Naive thymus-derived CD4-positive, alpha-beta T cell (primary cell): ENCODE results near the gene GRK5. TPM values are rescaled to one million over a fixed set of nuclear protein-coding genes. Genes with fewer than 3 reads are reported as not detected.

Experiments used
- ATAC-seq: fragments of 150-1000 bp; cut with Tn5 transposase; 2 replicates; pipeline ENCODE4 v1.10.0; 2021; ENCODE audit warnings: mild to moderate bottlenecking, moderate library complexity
- CTCF ChIA-PET: fragments of 350-600 bp; sonication (Branson Sonifier 250); formaldehyde crosslinking; loops from one replicate; lab custom pipeline; 2021; ENCODE audit warnings: antibody characterized with exemption; lab: Charles Lee
- POLR2A ChIA-PET: fragments of 350-600 bp; sonication (Branson Sonifier 250); formaldehyde crosslinking; loops from one replicate; lab custom pipeline; 2021; ENCODE audit warnings: antibody characterized with exemption, inconsistent platforms; lab: Charles Lee
- DNase-seq, 9 donors: peaks; one replicate each; pipeline versions ENCODE4 v3.0.0 to v3.0.0-alpha.2; 2020 to 2022; ENCODE audit warnings: mixed read lengths in 1 of 9
- H3K27ac ChIP-seq: one replicate; pipeline ENCODE4 v1.7.0; 2013; ENCODE audit warnings: mild to moderate bottlenecking, low read depth, low read length, moderate library complexity
- H3K27me3 ChIP-seq, 2 donors: one replicate each; pipeline ENCODE4 v1.7.0; 2013; ENCODE audit warnings: low read length in 2 of 2, mild to moderate bottlenecking in 2 of 2, moderate library complexity in 2 of 2; ENCODE audit not compliant: control insufficient read depth in 2 of 2, insufficient read depth in 2 of 2
- H3K36me3 ChIP-seq, 3 experiments: 1 replicate in 2 of 3; 2 replicates in 1 of 3; pipeline ENCODE4 v1.7.0; 2013; ENCODE audit warnings: low read length in 3 of 3, mild to moderate bottlenecking in 3 of 3, moderate library complexity in 1 of 3; ENCODE audit not compliant: insufficient read depth in 3 of 3, control insufficient read depth in 2 of 3
- H3K4me1 ChIP-seq, 2 donors: one replicate each; pipeline ENCODE4 v1.7.0; 2013; ENCODE audit warnings: low read length in 2 of 2, mild to moderate bottlenecking in 2 of 2, moderate library complexity in 1 of 2; ENCODE audit not compliant: control insufficient read depth in 2 of 2, insufficient read depth in 2 of 2
- H3K4me3 ChIP-seq: 2 replicates; pipeline ENCODE4 v1.7.0; 2013; ENCODE audit warnings: mild to moderate bottlenecking, low read length
- H3K9me3 ChIP-seq, 3 experiments: 1 replicate in 2 of 3; 2 replicates in 1 of 3; pipeline ENCODE4 v1.7.0; 2013; ENCODE audit warnings: low read length in 3 of 3; ENCODE audit not compliant: control insufficient read depth in 2 of 3
- H3K27ac Mint-ChIP-seq, 9 donors: one replicate each; pipeline ENCODE4 v1.8.0; 2020 to 2022; ENCODE audit warnings: mixed read lengths in 9 of 9, mild to moderate bottlenecking in 8 of 9, moderate library complexity in 5 of 9, inconsistent platforms in 2 of 9
- H3K27me3 Mint-ChIP-seq, 5 donors: one replicate each; pipeline ENCODE4 v1.8.0; 2021 to 2022; ENCODE audit warnings: mixed read lengths in 5 of 5, mild to moderate bottlenecking in 1 of 5
- H3K36me3 Mint-ChIP-seq, 5 donors: one replicate each; pipeline ENCODE4 v1.8.0; 2020 to 2022; ENCODE audit warnings: mixed read lengths in 5 of 5, mild to moderate bottlenecking in 3 of 5, inconsistent platforms in 1 of 5
- H3K4me1 Mint-ChIP-seq, 7 donors: one replicate each; pipeline ENCODE4 v1.8.0; 2020 to 2022; ENCODE audit warnings: mixed read lengths in 7 of 7, mild to moderate bottlenecking in 3 of 7, inconsistent platforms in 1 of 7
- H3K4me3 Mint-ChIP-seq, 10 donors: one replicate each; pipeline ENCODE4 v1.8.0; 2020 to 2022; ENCODE audit warnings: mild to moderate bottlenecking in 10 of 10, mixed read lengths in 10 of 10, moderate library complexity in 6 of 10, inconsistent platforms in 2 of 10
- H3K9me3 Mint-ChIP-seq, 11 donors: one replicate each; pipeline ENCODE4 v1.8.0; 2020 to 2022; ENCODE audit warnings: mixed read lengths in 11 of 11, mild to moderate bottlenecking in 4 of 11, inconsistent platforms in 1 of 11, moderate library complexity in 1 of 11
- intact Hi-C, 2 donors: fragments of 100-400 bp; cut with micrococcal nuclease; formaldehyde crosslinking; loops; one replicate each; pipeline ENCODE4 v1.15.1; 2023
- polyA plus RNA-seq, 2 donors: library from polyadenylated mRNA; unstranded; fragments of 300-500 nt; fragmentation: Illumina TruSeq; gene quantifications; one replicate each; pipeline ENCODE4 v1.2.3, GENCODE V29; 2021
- total RNA-seq, 6 experiments: library from RNA in 5 of 6; stranded (reverse) in 5 of 6; gene quantifications; 1 replicate in 5 of 6; 2 replicates in 1 of 6; pipeline ENCODE4 v1.2.3 and lab custom pipeline; 2021 to 2026

The GRK5 gene
- total and polyA plus RNA-seq, 7 experiments from 2014 or later: 16.4 to 45.2 (median 30.3) TPM

GRCh38 chr10:119469846-119470245, 262.5 kb downstream of the GRK5 start:
- Histone ChIP-seq H3K27ac (no peak overlapping the region), H3K9me3 (no peaks in the 10 kb centered on the region), H3K4me3 (no peak overlapping the region), H3K4me1 (peaks cover 0 to 16% of the 10 kb centered on the region in 2 donors), H3K36me3 (no peaks in the 10 kb centered on the region), H3K27me3 (no peaks in the 10 kb centered on the region)
- peaks cover 0 to 4% (median 4%) of the 10 kb centered on the region in 5 donors for H3K36me3 Mint-ChIP-seq
- no peak for ATAC-seq
- no peak overlapping the region for H3K4me3 Mint-ChIP-seq
- POLR2A ChIA-PET: interaction anchor here (0.5 to 1.2 kb wide), 3 partner anchors 10 to 74 kb away, joined by 3 to 4 read pairs (median 3); no protein-coding TSS in a partner anchor
- H3K27ac Mint-ChIP-seq: no peak overlapping the region
- no peak for DNase-seq
- peaks cover 0 to 21% (median 10%) of the 10 kb centered on the region in 7 donors for H3K4me1 Mint-ChIP-seq
- intact Hi-C loops: no loop called here
- peaks cover 0 to 13% (median 0%) of the 10 kb centered on the region in 5 donors for H3K27me3 Mint-ChIP-seq
- CTCF ChIA-PET: interaction anchor here (0.8 kb wide), 1 partner anchor 26 kb away, joined by 3 read pairs; no protein-coding TSS in a partner anchor
- H3K9me3 Mint-ChIP-seq: peaks cover 0 to 4% (median 1%) of the 10 kb centered on the region in 11 donors

DNA sequence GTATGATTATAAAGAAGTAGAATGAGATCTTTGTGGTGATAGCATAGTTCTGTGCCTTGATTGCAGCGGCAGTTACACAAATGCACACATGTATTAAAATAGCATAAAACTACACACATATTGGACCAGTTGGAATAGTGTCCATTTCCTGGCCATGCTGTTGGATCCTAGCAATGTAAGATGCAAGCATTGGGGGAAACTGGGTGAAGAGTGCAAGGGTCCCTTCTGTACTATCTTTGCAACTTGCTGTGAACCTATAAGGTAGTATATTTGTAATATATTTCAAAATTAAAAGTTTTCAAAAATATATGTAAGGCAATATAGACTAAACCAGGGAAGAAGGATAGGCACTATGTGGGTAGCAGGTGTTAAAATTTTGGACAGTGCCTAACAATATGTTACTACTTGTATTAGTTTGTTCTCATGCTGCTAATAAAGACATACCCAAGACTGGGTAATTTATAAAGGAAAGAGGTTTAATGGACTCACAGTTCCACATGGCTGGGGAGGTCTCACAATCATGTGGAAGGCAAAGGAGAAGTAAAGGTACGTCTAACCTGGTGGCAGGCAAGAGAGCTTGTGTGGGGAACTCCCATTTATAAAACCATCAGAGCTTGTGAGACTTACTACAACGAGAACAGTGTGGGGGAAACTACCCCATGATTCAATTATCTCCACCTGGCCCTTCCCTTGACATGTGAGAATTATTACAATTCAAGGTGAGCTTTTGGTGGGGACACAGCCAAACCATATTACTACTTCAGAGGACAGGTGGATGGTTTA, 263.7 kb downstream of the GRK5 start:
- intact Hi-C loops: no loop called here
- Histone ChIP-seq H3K4me3 (no peak overlapping the region), H3K9me3 (no peaks in the 10 kb centered on the region), H3K36me3 (no peaks in the 10 kb centered on the region), H3K27me3 (no peaks in the 10 kb centered on the region), H3K27ac (no peak overlapping the region), H3K4me1 (peaks cover 0 to 9% of the 10 kb centered on the region in 2 donors)
- Mint-ChIP-seq H3K4me1 (peaks cover 0 to 14% (median 10%) of the 10 kb centered on the region in 7 donors), H3K9me3 (peaks cover 0 to 4% (median 0%) of the 10 kb centered on the region in 11 donors), H3K36me3 (peaks cover 0 to 4% (median 2%) of the 10 kb centered on the region in 5 donors), H3K4me3 (no peak overlapping the region), H3K27me3 (peaks cover 0 to 16% (median 0%) of the 10 kb centered on the region in 5 donors), H3K27ac (no peak overlapping the region)
- ATAC-seq (no peak), DNase-seq (no peak)
- CTCF ChIA-PET: interaction anchor here (0.7 to 1.0 kb wide), 2 partner anchors 25 to 54 kb away, joined by 3 to 5 read pairs; no protein-coding TSS in a partner anchor
- POLR2A ChIA-PET: interaction anchor here (1.2 kb wide), 1 partner anchor 72 kb away, joined by 4 read pairs; no protein-coding TSS in a partner anchor

- no peaks in the 10 kb centered on the region for H3K36me3 ChIP-seq
- Mint-ChIP-seq H3K27me3 (peaks cover 0 to 17% (median 0%) of the 10 kb centered on the region in 5 donors), H3K4me1 (peaks cover 16 to 30% (median 24%) of the 10 kb centered on the region in 7 donors), H3K9me3 (peaks cover 0 to 4% (median 1%) of the 10 kb centered on the region in 11 donors), H3K27ac (peak overlapping the region in 2 of 9 donors; percentile 4 to 12), H3K36me3 (peaks cover 0 to 4% (median 2%) of the 10 kb centered on the region in 5 donors), H3K4me3 (no peak overlapping the region)
- POLR2A ChIA-PET: interaction anchor here (1.1 kb wide), 1 partner anchor 25 kb away, joined by 3 read pairs; no protein-coding TSS in a partner anchor
- CTCF ChIA-PET: no interaction called here
- no peak overlapping the region for H3K27ac ChIP-seq
- intact Hi-C loops: no loop called here
- no peak overlapping the region for H3K4me3 ChIP-seq
- no peak for DNase-seq
- peaks cover 17 to 19% of the 10 kb centered on the region in 2 donors for H3K4me1 ChIP-seq
- no peaks in the 10 kb centered on the region for H3K27me3 ChIP-seq
- no peaks in the 10 kb centered on the region for H3K9me3 ChIP-seq
- ATAC-seq: no peak
These were observed 266.4 kb downstream of the GRK5 start for GRCh38 chr10:119473771-119474170.

DNA sequence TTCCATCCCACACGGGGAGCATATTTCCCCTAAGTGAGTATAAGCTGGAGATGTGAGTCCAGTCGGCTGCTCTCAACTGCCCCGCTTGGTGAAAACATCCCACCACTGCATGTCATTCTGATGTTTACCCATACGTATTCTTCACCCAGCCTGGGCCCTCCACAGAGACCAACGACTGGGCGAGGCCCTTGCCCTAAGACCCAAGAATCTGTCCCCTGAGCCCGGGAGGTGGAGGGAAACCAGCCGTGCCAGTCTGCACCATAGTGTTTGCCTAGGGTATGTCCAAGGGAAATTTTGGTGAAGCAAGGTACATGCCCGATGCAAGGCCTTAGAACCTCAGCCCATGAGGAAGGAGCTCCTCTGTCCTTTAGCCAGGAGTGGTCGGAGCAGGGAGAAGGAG, 267.2 kb downstream of the GRK5 start:
- intact Hi-C loops: no loop called here

DNA sequence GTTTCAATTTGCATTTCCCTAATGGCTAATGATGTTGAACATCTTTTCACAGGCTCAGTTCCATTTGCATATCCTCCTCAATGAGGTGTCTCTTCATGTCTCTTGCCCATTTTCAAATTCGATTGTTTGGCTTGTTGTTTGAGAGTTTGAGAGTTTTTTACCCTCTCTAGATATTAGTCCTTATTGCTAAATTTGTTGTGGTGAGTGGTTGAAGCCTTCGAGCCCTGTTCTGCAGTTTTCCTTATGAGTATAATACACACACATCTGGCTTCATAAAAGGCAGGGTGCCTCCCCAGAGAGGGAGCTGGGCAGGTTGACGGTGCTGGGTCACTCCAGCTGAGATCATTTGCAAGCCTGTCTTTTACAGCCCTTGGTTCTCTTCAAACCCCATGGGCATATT, 270.1 kb downstream of the GRK5 start:
- no peak for ATAC-seq
- CTCF ChIA-PET: interaction anchor here (1.5 kb wide), 1 partner anchor 61 kb away, joined by 10 read pairs; no protein-coding TSS in a partner anchor
- Mint-ChIP-seq H3K36me3 (peaks cover 0 to 4% (median 4%) of the 10 kb centered on the region in 5 donors), H3K9me3 (peaks cover 0 to 4% (median 1%) of the 10 kb centered on the region in 11 donors), H3K4me3 (peak overlapping the region in 6 of 10 donors; percentile 34 to 71 (median 68)), H3K27ac (peak overlapping the region in 4 of 9 donors; percentile 30 to 78 (median 67)), H3K27me3 (peaks cover 0 to 6% (median 0%) of the 10 kb centered on the region in 5 donors), H3K4me1 (peaks cover 21 to 44% (median 35%) of the 10 kb centered on the region in 7 donors)
- no peak overlapping the region for H3K27ac ChIP-seq
- H3K4me1 ChIP-seq: peaks cover 20 to 26% of the 10 kb centered on the region in 2 donors
- intact Hi-C loops: no loop called here
- no peak for DNase-seq
- H3K9me3 ChIP-seq: no peaks in the 10 kb centered on the region
- no peak overlapping the region for H3K4me3 ChIP-seq
- no peaks in the 10 kb centered on the region for H3K36me3 ChIP-seq
- H3K27me3 ChIP-seq: no peaks in the 10 kb centered on the region
- POLR2A ChIA-PET: interaction anchor here (1.0 to 3.5 kb wide), 2 partner anchors 12 to 66 kb away, joined by 3 to 19 read pairs; no protein-coding TSS in a partner anchor

More for the DNA sequence above, 267.2 kb downstream of the GRK5 start:
- H3K9me3 ChIP-seq: no peaks in the 10 kb centered on the region
- H3K27me3 ChIP-seq: no peaks in the 10 kb centered on the region
- Mint-ChIP-seq H3K27me3 (peaks cover 0 to 18% (median 0%) of the 10 kb centered on the region in 5 donors), H3K4me3 (no peak overlapping the region), H3K27ac (no peak overlapping the region), H3K4me1 (peaks cover 21 to 38% (median 33%) of the 10 kb centered on the region in 7 donors), H3K36me3 (peaks cover 0 to 4% (median 3%) of the 10 kb centered on the region in 5 donors), H3K9me3 (peaks cover 0 to 4% (median 1%) of the 10 kb centered on the region in 11 donors)
- no peak overlapping the region for H3K27ac ChIP-seq
- peaks cover 20 to 26% of the 10 kb centered on the region in 2 donors for H3K4me1 ChIP-seq
- DNase-seq: no peak
- ATAC-seq: no peak
- ChIA-PET CTCF (interaction anchor here (0.6 kb wide), 1 partner anchor 14 kb away, joined by 7 read pairs; no protein-coding TSS in a partner anchor), POLR2A (interaction anchor here (1.1 kb wide), 1 partner anchor 24 kb away, joined by 3 read pairs; no protein-coding TSS in a partner anchor)
- H3K4me3 ChIP-seq: no peak overlapping the region
- H3K36me3 ChIP-seq: no peaks in the 10 kb centered on the region
